ENCODE data around the gene P4HA2.

DNA sequence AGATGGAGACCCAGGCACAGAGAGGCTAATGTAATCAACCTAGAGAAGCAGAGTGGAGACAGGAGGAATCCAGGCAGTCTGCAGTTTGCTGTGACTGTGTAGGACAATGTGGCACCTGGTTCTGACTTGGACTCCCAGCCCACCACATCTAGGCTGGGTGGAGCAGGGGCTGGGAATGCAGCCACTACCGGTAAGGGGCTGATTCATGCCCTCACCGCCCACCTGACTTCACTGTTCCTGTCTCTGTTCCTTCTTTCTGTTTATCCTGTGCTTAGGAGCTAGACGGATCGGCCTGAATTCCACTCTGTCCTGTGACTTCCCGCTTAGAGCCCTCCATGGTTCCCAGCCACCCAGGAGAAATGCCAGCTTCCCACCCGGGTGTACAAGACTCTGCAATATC, 32.4 kb upstream of the P4HA2 start:
- TF ChIP-seq, protein P1, sequence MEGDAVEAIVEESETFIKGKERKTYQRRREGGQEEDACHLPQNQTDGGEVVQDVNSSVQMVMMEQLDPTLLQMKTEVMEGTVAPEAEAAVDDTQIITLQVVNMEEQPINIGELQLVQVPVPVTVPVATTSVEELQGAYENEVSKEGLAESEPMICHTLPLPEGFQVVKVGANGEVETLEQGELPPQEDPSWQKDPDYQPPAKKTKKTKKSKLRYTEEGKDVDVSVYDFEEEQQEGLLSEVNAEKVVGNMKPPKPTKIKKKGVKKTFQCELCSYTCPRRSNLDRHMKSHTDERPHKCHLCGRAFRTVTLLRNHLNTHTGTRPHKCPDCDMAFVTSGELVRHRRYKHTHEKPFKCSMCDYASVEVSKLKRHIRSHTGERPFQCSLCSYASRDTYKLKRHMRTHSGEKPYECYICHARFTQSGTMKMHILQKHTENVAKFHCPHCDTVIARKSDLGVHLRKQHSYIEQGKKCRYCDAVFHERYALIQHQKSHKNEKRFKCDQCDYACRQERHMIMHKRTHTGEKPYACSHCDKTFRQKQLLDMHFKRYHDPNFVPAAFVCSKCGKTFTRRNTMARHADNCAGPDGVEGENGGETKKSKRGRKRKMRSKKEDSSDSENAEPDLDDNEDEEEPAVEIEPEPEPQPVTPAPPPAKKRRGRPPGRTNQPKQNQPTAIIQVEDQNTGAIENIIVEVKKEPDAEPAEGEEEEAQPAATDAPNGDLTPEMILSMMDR (conservative IDR thresholded peaks at IDR 0.05; ENCODE audit: low read length) = no peak
- TF ChIP-seq EZH2phosphoT487 (IDR thresholded peaks at IDR 0.05; ENCODE audit: borderline replicate concordance, low read depth, low read length) = no peak
